Measurements from ENCODE around the gene DAD1.

GRCh38 chr14:22532345-22533056, 56.5 kb downstream of the DAD1 start:
- TF ChIP-seq CTCF (IDR thresholded peaks at IDR 0.05) (no peak), POLR2AphosphoS5 (IDR thresholded peaks at IDR 0.05) (no peak), POLR2A (IDR thresholded peaks at IDR 0.05) (no peak)
